ENCODE measurements around the gene PPP2R3C.
A peak's percentile ranks its signal among the peaks of the same experiment; 100 is the strongest.
"Not testable (repeated sequence)": the region's sequence is repeated elsewhere in the genome, so short reads cannot be mapped to it uniquely, and the experiment has no call there.

The PPP2R3C gene

GRCh38 chr14:35121887-35122695 is at the start of gene PPP2R3C, which contains the start of gene PRORP:
Gene PPP2R3C (minus strand): TSS chr14:35121990. CDS start chr14:35121959, 31 bp downstream.
Gene PRORP (plus strand): TSS chr14:35122552. CDS start chr14:35123246, 694 bp downstream.
- peak; percentile 98 for DNase-seq

- no peak for DNase-seq
Measured at GRCh38 chr14:35167496-35167895, 45.7 kb upstream of the PPP2R3C start.

GRCh38 chr14:35164849-35165248 is 43.1 kb upstream of the PPP2R3C start:
- no peak for DNase-seq

GRCh38 chr14:35163384-35163783 is 41.6 kb upstream of the PPP2R3C start:
- no peak for DNase-seq

GRCh38 chr14:35161231-35161630 is 39.4 kb upstream of the PPP2R3C start:
- no peak for DNase-seq

- DNase-seq, result no peak
Measured at GRCh38 chr14:35159742-35160409, 38.1 kb upstream of the PPP2R3C start.

- peak; percentile 70 for DNase-seq
Measured at GRCh38 chr14:35158951-35159653, 37.3 kb upstream of the PPP2R3C start.

GRCh38 chr14:35158491-35158890 is 36.7 kb upstream of the PPP2R3C start:
- no peak for DNase-seq

GRCh38 chr14:35155962-35156361 is 34.2 kb upstream of the PPP2R3C start:
- no peak for DNase-seq

- no peak for DNase-seq
Measured at GRCh38 chr14:35154016-35154415, 32.2 kb upstream of the PPP2R3C start.

GRCh38 chr14:35152531-35152930 is 30.7 kb upstream of the PPP2R3C start:
- not testable (repeated sequence) for DNase-seq

GRCh38 chr14:35149239-35149638 is 27.4 kb upstream of the PPP2R3C start:
- no peak for DNase-seq

GRCh38 chr14:35147711-35148110 is 25.9 kb upstream of the PPP2R3C start:
- DNase-seq, result no peak

- no peak for DNase-seq
Measured at GRCh38 chr14:35147186-35147585, 25.4 kb upstream of the PPP2R3C start.

GRCh38 chr14:35146711-35147149 is 24.9 kb upstream of the PPP2R3C start:
- DNase-seq, result no peak

- DNase-seq, result no peak
Measured at GRCh38 chr14:35144029-35144428, 22.2 kb upstream of the PPP2R3C start.

- DNase-seq, result no peak
Measured at GRCh38 chr14:35140718-35141581, 19.2 kb upstream of the PPP2R3C start.

- no peak for DNase-seq
Measured at GRCh38 chr14:35138585-35138984, 16.8 kb upstream of the PPP2R3C start.

- no peak for DNase-seq
Measured at GRCh38 chr14:35134329-35135123, 12.7 kb upstream of the PPP2R3C start.

- DNase-seq, result peak; percentile 58
Measured at GRCh38 chr14:35133542-35134328, 11.9 kb upstream of the PPP2R3C start.

- DNase-seq, result no peak
Measured at GRCh38 chr14:35124127-35124526, 2.3 kb upstream of the PPP2R3C start.
